Hepatocyte (in vitro differentiated cells): Measurements from ENCODE around the gene TGFBR3L.

Source experiments
- CTCF ChIP-seq: fragments of 200-600 bp; sonication (generic); IDR thresholded peaks from 2 replicates; pipeline ENCODE4 v1.5.1; 2016; ENCODE audit warnings: antibody characterized with exemption, mild to moderate bottlenecking; ENCODE audit not compliant: poor library complexity
- EZH2 ChIP-seq: fragments of 200-600 bp; sonication (generic); IDR thresholded peaks from 2 replicates; pipeline ENCODE4 v1.6.1; 2016; ENCODE audit warnings: antibody characterized with exemption, mild to moderate bottlenecking, borderline replicate concordance
- EZH2phosphoT487 ChIP-seq: fragments of 200-600 bp; sonication (generic); IDR thresholded peaks from one replicate; pipeline ENCODE4 v1.6.1; 2018; ENCODE audit warnings: antibody characterized with exemption, mild to moderate bottlenecking, low read depth, moderate library complexity; ENCODE audit not compliant: unreplicated experiment, severe bottlenecking

GRCh38 chr19:7923295-7924191, 8.9 kb downstream of the TGFBR3L start:
- TF ChIP-seq CTCF: no peak
- no peak for TF ChIP-seq EZH2
- no peak for TF ChIP-seq EZH2phosphoT487
